ENCODE measurements around the gene TMEM236.

DNA sequence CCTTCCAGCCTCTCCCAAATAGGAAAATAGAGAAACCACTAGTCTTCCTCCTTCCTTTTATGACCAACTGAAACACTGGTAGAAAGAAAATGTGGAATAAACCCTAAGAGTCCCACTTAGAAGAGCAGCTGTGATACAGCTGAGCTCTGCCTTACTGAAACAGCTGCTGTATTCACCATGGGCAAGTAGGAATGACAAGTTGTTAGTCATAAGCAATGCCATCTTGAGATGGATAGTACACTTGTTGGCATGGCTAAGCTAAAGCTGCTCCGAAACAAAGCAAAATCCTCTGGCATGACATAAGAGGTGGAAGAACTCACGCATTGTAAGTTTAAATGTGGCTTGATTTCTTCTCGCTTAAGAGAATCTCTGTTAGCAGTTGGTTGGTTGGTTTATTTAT is 48.3 kb upstream of the TMEM236 start:
- TF ChIP-seq, protein P1, sequence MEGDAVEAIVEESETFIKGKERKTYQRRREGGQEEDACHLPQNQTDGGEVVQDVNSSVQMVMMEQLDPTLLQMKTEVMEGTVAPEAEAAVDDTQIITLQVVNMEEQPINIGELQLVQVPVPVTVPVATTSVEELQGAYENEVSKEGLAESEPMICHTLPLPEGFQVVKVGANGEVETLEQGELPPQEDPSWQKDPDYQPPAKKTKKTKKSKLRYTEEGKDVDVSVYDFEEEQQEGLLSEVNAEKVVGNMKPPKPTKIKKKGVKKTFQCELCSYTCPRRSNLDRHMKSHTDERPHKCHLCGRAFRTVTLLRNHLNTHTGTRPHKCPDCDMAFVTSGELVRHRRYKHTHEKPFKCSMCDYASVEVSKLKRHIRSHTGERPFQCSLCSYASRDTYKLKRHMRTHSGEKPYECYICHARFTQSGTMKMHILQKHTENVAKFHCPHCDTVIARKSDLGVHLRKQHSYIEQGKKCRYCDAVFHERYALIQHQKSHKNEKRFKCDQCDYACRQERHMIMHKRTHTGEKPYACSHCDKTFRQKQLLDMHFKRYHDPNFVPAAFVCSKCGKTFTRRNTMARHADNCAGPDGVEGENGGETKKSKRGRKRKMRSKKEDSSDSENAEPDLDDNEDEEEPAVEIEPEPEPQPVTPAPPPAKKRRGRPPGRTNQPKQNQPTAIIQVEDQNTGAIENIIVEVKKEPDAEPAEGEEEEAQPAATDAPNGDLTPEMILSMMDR (IDR thresholded peaks at IDR 0.05; ENCODE audit: low read length): no peak
- no peak for TF ChIP-seq EZH2 (optimal IDR thresholded peaks at IDR 0.05; ENCODE audit: low read depth, low read length)
- no peak for TF ChIP-seq EZH2phosphoT487 (IDR thresholded peaks at IDR 0.05; ENCODE audit: low read length)

Measured in MM.1S (cell line).